Activated naive CD8-positive, alpha-beta T cell (primary cell): Measurements from ENCODE around the gene ZBED4.
"Not testable (repeated sequence)": the region's sequence is repeated elsewhere in the genome, so short reads cannot be mapped to it uniquely, and the experiment has no call there.

Experiments used
- H3K27ac Mint-ChIP-seq: one replicate; pipeline ENCODE4 v1.8.0; 2021; ENCODE audit warnings: mixed read lengths
- H3K27me3 Mint-ChIP-seq: one replicate; pipeline ENCODE4 v1.8.0; 2021; ENCODE audit warnings: mixed read lengths
- H3K36me3 Mint-ChIP-seq: one replicate; pipeline ENCODE4 v1.8.0; 2021; ENCODE audit warnings: mixed read lengths
- H3K4me1 Mint-ChIP-seq: one replicate; pipeline ENCODE4 v1.8.0; 2021; ENCODE audit warnings: low read depth, mixed read lengths
- H3K4me3 Mint-ChIP-seq: one replicate; pipeline ENCODE4 v1.8.0; 2021; ENCODE audit warnings: mild to moderate bottlenecking, mixed read lengths
- H3K9me3 Mint-ChIP-seq: one replicate; pipeline ENCODE4 v1.8.0; 2021; ENCODE audit warnings: low read depth, mixed read lengths

The ZBED4 gene

DNA sequence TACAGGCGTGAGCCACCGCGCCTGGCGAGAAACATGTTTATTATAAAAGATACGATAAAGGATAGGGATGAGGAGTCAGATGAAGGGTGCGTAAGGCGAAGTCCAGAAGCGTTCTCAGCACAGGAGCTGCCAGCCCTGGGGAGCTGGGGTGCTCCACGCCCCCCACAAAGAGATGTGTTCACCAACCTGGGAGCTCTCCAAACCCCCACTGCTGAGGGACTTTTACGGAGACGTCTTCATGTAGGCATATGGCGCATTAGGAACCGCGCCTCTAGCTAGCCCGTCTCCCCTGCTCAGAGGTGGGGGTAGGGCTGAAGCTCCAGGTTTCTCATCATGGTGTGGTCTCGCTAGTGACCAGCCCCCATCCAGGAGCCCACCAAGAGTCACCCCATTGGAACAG is 8.4 kb upstream of the ZBED4 start:
- Mint-ChIP-seq H3K36me3 (no peaks in the 10 kb centered on the region), H3K4me1 (peaks cover 5% of the 10 kb centered on the region), H3K27me3 (no peaks in the 10 kb centered on the region), H3K4me3 (no peak overlapping the region), H3K9me3 (no peaks in the 10 kb centered on the region), H3K27ac (no peak overlapping the region)

DNA sequence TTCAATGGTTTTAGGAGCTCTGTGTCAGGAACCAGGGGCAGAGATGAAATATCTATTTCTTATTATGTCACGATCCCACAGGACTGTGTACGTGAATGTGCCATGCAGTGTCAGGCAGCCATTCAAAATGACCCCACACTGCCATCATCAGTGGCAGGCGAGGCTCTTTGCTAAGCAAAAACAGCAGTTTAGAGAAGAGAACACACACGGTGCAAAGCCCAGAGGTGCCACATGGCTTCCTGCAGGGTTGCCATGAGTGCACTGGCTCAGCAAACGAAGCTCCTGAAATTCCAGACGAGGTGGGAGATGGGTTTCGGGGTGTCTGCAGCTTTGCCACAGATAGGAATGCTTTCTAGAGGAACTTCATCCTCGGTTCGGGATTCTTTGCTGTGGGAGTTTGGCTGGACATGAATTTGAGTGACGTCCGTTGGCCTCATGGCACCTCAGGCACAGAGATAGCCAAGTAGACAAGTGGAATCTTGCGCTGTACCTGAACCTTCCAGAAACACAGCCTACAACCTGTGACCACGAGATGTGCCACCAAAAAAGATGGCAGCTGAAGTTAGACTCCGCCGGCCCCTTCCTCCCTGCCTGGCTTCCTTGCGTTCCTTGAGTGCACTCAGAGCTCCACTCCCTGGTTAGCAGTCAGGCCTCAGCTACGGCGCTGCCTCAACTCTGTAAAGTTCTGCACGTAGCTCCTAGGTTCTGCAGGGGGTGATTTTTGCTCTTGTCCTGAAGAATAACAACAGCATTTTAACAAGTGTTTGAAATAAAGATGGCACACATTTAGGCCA is 7.8 kb upstream of the ZBED4 start:
- H3K27me3 Mint-ChIP-seq: no peaks in the 10 kb centered on the region

DNA sequence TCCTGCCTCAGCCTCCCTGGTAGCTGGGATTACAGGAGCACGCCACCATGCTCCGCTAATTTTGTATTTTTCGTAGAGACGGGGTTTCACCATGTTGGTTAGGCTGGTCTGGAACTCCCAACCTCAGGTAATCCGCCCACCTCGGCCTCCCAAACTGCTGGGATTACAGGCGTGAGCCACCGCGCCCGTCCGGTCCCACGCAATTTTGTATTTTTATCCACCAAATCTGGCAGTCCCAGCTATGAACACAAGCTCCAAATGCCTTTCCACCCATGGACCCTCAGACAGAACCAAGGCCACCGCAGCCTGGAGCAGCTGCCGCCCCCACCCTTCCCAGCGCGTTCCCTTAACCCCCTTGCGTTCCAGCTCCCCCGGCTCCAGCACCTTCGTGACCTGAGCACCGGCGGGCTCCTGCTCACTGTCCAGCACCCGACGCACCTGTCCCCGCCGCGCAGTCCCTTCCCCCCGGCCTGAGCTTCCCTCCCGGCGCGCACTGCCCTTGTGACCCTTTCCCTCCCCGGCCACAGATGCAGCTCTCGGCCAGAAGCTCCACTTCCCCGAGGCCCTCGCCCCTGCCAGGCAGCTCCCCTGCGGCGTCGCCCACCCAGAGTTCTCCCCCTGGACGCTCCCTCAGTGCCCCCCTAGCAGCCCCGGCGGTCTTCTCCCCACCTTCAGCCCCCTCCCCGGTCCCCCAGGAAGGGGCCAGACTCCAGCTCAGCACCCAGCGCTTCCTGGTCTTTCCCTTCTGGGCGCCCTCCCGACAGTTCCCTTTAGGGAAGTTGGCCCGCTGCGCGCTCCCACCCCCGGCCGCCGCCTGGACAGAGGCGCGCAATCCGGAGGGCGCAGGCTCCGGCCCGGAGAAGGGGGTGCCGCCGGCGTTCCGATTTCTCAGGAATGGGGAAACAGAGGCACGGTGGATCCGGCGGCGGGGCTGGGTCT is 5.6 kb upstream of the ZBED4 start:
- Mint-ChIP-seq H3K4me1 (peaks cover 10% of the 10 kb centered on the region), H3K27me3 (no peaks in the 10 kb centered on the region), H3K4me3 (peak overlapping the region; percentile 60), H3K27ac (no peak overlapping the region), H3K36me3 (no peaks in the 10 kb centered on the region), H3K9me3 (no peaks in the 10 kb centered on the region)

More for the DNA sequence above, 7.8 kb upstream of the ZBED4 start:
- Mint-ChIP-seq H3K4me1 (peaks cover 5% of the 10 kb centered on the region), H3K4me3 (no peak overlapping the region), H3K9me3 (no peaks in the 10 kb centered on the region), H3K27ac (no peak overlapping the region), H3K36me3 (no peaks in the 10 kb centered on the region)

DNA sequence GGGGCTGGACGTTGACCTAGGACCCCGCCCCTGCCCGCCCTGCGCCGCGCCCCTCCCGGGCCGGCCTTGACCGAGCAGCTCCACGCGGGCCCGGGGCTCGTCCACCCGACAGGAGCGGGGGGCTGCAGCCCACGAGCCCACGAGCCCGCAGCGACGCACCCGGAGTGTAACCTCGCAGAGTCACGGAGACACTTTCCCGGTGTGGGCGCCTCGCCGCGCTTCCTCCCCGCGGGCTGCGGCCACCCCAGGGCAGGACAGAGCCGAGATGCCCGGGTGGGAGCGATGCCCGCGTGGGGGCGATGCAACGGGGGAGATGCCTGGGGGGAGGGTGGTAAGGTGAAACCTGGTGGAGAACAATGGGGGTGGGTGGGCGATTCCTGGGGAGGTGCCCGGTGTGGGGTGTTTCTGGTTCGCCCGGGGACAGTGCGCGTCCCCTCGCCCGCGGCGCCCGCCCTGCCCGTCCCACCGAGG is 4.9 kb upstream of the ZBED4 start:
- Mint-ChIP-seq H3K27ac (no peak overlapping the region), H3K36me3 (no peaks in the 10 kb centered on the region), H3K27me3 (no peaks in the 10 kb centered on the region), H3K9me3 (no peaks in the 10 kb centered on the region), H3K4me3 (no peak overlapping the region), H3K4me1 (peaks cover 10% of the 10 kb centered on the region)

DNA sequence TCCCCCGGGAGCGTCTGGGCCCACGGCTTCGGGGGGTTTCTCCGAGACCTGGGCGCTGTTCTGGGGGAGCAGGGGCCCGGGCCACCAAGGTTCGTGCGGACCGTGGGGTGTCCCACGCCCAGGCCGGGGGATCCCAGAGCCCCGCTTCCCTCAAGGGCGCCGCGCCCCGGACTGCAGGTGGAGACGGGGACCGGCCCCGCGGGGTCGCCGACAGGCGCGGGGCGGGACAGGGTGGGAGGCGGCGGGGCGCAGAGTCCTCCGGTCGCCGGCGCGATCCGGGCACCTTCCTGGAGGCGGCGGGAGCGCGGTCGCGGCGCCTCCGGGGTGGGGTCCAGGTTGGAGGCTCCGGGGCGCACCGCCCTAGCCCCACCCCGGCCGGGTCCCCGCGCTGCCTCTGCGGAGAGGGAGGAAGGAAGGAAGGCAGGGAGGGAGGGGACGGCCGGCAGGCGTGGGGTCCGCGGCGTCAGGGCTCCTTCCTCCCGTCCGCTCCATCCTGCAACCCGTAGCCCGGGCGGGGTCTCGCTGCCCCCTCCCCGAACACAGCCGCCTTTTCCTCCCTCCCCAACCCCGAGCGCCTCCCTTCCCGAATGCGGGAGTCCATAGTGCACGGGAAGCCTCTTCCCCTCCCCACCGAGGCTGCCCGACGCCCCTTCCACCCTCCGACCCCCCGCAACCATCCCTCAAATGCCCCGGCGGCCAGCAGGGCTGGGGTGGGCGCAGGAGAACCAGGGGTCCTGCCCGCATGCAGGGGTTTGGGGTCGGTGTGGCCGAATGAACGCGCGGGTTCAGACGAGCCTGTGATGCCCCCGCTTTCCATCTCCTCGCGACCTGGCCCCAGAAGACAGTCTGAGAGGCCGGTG is 4.3 kb upstream of the ZBED4 start:
- peaks cover 10% of the 10 kb centered on the region for H3K4me1 Mint-ChIP-seq
- no peaks in the 10 kb centered on the region for H3K9me3 Mint-ChIP-seq
- H3K27me3 Mint-ChIP-seq: no peaks in the 10 kb centered on the region
- H3K27ac Mint-ChIP-seq: no peak overlapping the region
- H3K4me3 Mint-ChIP-seq: peak overlapping the region; percentile 56
- no peaks in the 10 kb centered on the region for H3K36me3 Mint-ChIP-seq

DNA sequence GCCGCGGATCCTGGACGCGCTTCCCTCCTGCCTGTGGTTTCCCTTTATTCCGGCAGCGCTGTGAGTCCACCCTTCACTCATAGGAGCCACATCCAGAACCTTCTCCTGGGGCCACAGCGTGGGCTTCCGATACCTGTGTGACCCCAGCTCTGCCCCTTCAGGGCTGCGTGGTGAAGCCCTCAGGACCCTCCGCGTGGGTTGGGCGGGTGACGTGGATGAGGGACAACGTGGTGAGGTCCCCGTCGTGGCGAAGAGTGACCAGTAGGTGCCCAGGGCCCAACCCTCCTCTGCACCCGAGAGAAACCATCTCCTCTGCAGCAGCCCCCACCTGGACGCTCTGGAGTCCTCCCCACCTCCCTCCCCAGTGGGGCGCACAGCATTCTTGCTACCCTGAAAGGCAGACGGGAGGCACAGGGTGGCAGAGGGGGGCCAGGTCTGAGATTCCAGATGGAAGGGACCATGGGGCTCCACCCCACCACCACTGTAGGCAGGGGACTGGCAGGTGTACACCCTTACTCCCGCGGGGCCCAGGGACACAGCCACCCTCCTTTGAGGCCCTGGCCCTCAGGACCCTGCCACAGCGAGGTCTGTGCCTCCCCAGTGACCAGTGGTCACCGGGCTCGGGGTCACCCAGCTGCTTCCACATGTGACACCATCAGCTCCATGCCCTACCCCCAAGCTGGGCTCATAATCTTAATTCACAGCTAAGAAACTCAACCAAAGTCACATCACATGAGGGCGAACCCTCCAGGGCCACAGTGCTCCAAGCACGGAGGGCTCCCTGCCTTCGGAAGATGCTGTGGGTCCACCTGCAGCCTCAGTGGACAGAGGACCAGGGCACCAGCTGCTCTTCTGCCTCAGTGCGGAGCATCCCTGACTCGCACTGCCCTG is 3.4 kb upstream of the ZBED4 start:
- Mint-ChIP-seq H3K9me3 (no peaks in the 10 kb centered on the region), H3K4me3 (peak overlapping the region; percentile 57), H3K36me3 (no peaks in the 10 kb centered on the region), H3K27ac (no peak overlapping the region), H3K4me1 (peaks cover 19% of the 10 kb centered on the region), H3K27me3 (no peaks in the 10 kb centered on the region)

DNA sequence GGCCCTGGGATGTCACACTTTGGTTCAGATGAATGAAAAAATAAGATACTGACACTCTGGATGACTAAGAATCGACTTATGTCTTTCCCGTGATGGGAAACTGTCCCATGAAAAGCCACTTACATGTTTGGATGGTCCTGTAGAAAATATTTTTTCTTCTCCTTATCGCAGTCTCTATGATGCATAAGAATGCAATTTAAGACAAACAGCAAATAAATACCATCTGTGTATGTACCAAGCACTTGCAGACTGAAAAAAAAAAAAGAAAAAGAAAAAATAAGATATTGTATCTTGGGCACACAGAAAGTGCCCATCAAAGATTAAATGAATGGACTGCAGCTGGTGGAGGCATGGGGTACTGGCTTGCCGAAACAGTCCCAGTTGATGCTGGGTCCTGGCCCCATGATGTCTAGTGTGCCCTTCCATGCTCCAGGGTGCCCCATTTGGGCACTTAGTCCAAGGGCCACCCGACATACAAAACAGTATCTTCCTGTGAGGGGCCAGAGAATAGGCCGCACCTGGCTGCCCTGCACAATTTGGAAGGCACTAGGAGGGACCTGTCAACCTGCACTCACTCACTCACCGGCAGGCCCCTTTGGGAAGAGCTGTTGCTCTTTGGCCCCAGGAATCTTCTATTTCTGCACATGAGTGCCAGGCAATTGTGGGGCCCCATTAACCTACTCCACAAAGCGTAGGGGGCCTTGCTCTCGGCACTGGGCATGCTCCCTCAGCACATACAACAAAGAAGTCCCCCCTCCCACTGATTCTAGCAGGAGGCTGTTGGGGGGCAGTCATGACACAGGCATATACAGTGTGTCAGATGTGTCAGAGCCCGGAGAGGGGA is 2.5 kb upstream of the ZBED4 start:
- Mint-ChIP-seq H3K27ac (peak overlapping the region; percentile 73), H3K9me3 (no peaks in the 10 kb centered on the region), H3K36me3 (no peaks in the 10 kb centered on the region), H3K4me3 (peak overlapping the region; percentile 69), H3K4me1 (peaks cover 28% of the 10 kb centered on the region), H3K27me3 (no peaks in the 10 kb centered on the region)

DNA sequence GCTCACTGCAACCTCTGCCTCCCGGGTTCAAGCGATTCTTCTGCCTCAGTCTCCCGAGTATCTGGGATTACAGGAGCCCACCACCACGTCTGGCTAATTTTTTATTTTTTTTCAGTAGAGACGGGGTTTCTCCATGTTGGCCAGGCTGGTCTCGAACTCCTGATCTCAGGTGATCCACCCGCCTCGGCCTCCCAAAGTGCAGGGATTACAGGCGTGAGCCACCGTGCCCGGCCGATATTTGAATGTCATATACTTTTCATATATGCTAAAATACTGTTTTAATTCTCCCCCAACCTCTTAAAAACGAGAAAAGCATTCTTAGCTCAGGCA is 1.1 kb upstream of the ZBED4 start:
- peaks cover 33% of the 10 kb centered on the region for H3K4me1 Mint-ChIP-seq
- not testable (repeated sequence) for H3K36me3 Mint-ChIP-seq, H3K9me3 Mint-ChIP-seq, H3K27me3 Mint-ChIP-seq
- peak overlapping the region; percentile 46 for H3K27ac Mint-ChIP-seq
- H3K4me3 Mint-ChIP-seq: peak overlapping the region; percentile 65

DNA sequence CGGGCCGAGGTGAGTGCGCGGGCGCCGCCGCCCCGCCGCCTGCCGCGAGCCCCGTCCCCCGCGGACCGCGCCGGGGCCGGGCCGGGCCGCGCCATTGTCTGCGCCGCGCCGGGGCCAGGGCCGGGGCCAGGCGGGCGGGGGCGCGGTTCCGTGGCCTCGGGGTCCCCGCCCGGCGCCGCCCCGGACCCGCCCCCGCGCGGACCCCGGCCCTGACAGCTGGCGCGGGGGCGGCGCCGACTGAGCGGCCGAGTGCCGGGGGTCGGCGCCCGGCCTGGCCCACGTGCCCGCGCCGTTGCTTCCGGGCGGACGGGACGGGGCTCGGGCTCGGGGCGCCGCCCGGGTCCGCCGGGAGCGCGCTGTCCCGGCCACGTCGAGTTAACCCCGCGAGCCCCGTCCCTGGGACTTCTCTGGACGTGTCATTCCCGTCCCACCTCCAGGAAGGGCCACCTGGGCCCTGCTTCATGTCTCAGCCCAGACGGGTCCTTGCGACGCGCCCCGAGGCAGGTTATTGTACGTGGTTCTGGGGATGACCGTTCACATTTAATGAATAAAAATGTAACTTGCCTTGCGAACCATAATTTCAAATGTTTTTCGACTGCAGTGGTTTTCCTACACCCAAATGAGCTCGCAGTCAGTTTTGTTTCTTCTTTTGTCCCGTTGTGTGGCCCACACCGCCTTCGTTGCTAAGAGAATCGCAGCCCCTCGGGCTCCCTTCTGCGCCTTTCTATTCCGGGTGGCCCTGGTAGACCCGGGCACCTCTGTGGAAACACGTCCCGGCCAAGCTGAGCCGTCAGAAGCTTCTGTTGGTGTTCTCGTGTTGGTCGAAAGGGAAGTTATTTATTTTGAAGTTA is 562 bp downstream of the ZBED4 start:
- no peaks in the 10 kb centered on the region for H3K9me3 Mint-ChIP-seq
- no peaks in the 10 kb centered on the region for H3K27me3 Mint-ChIP-seq
- peak overlapping the region; percentile 87 for H3K27ac Mint-ChIP-seq
- peaks cover 46% of the 10 kb centered on the region for H3K4me1 Mint-ChIP-seq
- H3K4me3 Mint-ChIP-seq: peak overlapping the region; percentile 91
- H3K36me3 Mint-ChIP-seq: peaks cover 2% of the 10 kb centered on the region

DNA sequence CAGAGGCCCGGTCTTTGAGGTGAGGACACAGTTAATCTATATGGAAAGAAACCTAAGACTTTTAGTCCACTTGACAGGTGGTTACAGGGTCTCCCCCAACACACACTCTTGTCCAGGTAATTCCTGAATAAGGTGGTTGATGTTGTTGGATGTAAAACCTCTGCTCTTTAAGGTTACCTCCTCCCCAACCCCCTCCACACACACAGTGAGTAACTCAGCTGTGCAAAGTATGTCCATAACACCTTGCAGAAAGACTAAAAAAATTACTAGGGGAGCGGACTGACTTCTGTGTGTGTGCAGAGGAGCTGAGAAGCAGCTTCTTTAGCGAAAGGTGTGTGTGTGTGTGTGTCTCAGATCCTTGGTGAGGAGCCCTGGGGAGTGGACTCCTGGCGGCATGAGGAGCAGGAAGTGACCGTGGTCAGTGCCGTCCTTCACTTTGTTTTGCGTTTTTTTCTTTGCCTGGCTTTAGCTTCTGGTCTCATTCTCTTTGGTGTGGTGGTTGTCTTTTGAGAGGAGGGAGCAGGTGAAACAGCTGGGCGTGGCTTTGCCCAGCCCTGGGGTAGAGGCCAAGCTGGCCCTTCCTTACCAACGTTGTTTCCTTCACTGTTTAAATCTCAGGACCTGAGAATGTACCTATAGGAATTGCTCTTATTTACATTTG is 1.7 kb downstream of the ZBED4 start:
- peak overlapping the region; percentile 87 for H3K27ac Mint-ChIP-seq
- H3K4me1 Mint-ChIP-seq: peaks cover 47% of the 10 kb centered on the region
- H3K4me3 Mint-ChIP-seq: peak overlapping the region; percentile 91
- H3K27me3 Mint-ChIP-seq: no peaks in the 10 kb centered on the region
- H3K36me3 Mint-ChIP-seq: peaks cover 2% of the 10 kb centered on the region
- no peaks in the 10 kb centered on the region for H3K9me3 Mint-ChIP-seq

DNA sequence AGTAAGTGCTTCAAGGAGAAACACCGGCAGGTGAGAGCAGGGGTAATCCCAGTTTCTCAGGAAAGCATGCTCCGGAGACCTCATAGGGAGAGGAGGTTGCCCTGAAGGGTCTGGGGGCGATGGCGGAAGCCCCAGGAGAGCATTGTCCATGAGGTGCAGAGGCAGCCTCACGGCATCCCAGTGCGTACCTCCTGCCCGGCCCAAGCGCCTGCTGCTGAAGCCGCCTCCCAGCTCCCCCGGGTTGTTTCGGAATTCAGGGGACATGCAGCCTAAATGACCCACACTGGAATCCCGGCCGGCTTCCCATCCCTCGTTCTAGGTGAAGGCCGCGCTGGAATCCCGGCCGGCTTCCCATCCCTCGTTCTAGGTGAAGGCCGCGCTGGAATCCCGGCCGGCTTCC is 2.7 kb downstream of the ZBED4 start:
- Mint-ChIP-seq H3K27me3 (no peaks in the 10 kb centered on the region), H3K9me3 (no peaks in the 10 kb centered on the region), H3K4me1 (peaks cover 49% of the 10 kb centered on the region), H3K4me3 (peak overlapping the region; percentile 91), H3K36me3 (peaks cover 2% of the 10 kb centered on the region), H3K27ac (no peak overlapping the region)
